Right hindlimb (tissue), 1 donor: ENCODE data around the gene AFAP1L1.

Source experiments
- DNase-seq: peaks from one replicate; pipeline ENCODE4 v3.0.0-alpha.2; 2018

The AFAP1L1 gene

DNA sequence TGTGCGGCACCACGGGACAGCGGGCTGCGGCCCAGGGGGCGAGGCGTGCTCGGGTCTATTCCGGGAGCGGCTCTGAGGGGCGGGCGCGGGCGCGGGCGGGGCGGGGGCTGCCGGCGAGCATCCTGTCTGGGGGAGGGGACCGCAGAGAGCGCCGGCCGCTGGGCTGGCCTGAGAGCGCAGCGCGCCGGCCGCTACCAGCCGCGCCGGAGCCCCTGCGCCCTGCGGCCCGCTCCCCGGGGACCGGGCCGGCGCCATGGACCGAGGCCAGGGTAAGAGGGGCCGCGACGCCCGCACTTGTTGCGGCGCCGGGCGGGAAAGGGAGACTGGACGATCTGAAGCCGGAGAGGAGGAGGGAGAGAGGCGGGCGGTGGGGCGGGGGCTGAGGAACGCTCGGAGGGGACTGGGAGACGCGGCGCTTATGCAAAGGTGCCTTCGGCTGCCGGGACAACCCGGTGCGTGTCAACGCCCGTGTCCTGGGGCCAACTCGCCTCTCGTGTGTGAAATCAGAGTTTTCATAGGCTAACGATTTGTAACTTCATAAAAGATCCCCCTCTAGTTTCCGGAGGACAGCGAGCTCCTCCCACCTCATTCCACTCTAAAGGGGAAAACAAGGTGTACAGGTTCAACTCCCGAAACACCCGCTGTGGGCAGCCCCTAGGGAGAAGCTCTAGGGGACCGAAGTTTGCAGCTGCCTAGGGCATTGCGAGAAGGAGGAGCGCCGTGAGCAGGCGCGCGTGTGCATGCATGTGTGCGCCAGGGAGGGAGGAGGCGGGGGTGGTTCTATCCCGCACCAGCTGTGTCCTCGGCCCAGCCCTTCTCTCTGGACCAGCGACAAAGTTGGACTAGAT lies at the start of gene AFAP1L1:
TSS of gene AFAP1L1 (plus strand) at position 144 of the 848 bp plus-strand sequence. CDS start at position 254, 110 bp downstream.
- DNase-seq = peak; percentile 73

GRCh38 chr5:149223081-149223848 lies 48.4 kb upstream of the AFAP1L1 start:
- DNase-seq = no peak

DNA sequence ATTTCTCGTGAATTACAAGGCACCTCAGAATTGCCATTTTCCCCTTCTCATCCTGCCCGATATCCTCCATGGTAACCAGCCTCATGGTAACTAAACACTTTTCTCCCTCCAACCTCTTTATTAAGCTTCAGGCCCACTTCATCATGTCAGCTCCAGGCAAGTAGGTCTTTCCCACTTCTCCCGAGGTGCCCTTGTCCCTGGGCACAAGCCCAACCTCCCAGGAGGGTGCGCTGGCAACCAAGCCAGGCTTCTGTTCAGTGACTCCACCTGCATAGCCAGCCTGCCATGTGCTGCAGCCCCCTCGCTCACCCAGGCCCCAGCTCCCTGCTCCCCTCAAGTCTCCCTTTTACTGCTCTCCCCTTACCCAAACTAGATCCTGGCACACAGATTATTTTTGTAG lies 47.4 kb upstream of the AFAP1L1 start:
- no peak for DNase-seq

DNA sequence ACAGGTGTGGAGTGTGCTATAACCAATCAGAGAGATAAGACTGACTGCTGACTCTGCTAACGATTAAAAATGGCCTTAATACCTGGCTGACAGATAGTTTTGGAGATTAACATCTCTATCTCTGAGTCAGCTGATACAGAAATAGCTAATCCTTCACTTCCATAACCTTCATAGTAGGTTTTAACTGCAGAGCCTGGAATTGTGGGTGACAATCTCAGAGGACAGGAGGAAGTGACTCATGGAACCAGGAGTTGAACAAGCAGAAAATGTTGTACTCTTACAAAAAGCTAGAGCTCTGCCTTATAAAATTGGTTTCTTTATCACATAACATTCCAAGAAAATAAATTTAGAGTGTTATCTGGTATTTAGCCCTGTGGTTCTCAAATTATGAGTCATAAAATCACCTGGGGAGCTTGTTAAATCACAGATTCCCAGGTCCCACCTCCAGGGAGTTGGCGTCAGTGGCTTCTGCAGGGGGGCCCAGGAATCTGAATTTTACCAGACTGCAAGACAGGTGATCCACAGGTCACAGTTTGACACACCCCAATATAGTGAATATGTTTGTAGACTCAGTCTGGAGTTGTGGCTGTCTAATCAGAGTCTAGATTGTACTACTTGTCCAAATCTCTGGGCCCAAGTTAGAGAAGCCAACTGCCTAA lies 44.4 kb upstream of the AFAP1L1 start:
- no peak for DNase-seq

GRCh38 chr5:149228618-149229297 lies 42.9 kb upstream of the AFAP1L1 start:
- DNase-seq = peak; percentile 50

- DNase-seq = peak; percentile 54
Observed at GRCh38 chr5:149229298-149229937, 42.2 kb upstream of the AFAP1L1 start.

DNA sequence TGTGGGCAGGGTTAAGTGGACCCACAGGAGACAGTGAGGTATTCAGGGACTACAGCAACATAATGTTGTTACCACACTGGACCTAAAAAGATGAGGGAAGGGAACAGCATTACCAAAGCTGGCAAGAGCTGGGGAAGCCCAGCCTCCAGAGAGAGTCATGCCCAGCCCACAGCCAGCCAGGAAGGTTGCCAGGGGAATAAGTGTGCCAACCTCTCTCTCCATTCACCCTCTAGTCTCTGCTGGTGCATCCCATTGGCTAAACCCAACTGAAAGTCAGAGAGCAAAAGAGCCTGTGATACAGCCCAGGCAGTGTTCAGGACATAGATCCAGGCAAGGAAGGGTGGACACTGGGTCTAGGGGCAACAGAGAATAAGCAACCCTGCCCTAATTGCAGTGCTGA lies 35.8 kb upstream of the AFAP1L1 start:
- no peak for DNase-seq

DNA sequence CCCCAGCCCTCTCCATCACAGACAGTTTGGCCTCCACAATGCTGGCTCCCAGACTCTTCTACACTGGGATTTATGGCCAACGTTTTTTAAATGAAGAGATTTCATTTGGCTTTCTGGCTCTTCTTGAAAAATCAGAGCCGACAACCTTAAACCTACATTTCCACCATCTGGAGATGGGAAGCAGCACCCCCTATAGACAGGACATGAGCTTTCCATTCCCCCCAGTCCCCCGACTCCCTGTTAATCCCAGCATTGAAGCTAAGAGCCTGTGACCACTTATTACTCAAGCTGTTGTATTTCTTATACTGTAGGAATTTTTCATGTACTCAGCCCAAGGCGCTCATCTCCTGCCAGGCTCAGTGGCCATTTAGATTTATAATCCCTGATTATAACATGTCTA lies 34.0 kb upstream of the AFAP1L1 start:
- DNase-seq = no peak

GRCh38 chr5:149238540-149238939 lies 33.1 kb upstream of the AFAP1L1 start:
- DNase-seq = no peak

- no peak for DNase-seq
Observed at GRCh38 chr5:149239917-149240316, 31.7 kb upstream of the AFAP1L1 start.

DNA sequence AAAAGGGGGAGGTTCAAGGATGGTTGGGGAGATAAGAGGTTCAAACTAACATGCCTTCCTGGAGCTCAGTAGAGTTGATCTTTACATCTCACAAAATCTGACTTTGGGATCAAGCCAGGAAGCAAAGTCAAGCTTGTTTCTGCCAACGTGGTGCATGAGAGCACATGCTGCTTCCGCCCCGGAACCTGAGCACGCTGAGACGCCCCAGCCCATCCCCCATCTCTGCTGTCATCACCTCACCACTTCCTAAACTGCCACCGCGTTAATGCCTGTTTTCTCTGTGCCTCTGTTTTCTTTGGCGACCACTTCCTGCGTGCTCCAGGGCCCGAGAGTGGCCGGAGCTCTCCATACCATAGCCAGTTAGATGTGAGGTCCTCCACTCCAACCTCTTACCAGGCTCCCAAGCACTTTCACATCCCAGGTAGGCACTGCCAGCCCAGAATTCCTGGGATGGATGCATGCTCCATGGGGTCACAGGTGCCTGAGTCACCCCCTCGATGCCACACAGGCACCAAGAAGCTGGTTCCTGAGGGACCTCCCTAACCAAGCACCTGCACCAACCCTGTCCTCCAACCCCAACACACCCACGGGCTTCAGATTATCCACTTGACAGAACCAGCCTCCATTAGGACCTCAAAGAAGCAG lies 31.2 kb upstream of the AFAP1L1 start:
- DNase-seq = no peak

DNA sequence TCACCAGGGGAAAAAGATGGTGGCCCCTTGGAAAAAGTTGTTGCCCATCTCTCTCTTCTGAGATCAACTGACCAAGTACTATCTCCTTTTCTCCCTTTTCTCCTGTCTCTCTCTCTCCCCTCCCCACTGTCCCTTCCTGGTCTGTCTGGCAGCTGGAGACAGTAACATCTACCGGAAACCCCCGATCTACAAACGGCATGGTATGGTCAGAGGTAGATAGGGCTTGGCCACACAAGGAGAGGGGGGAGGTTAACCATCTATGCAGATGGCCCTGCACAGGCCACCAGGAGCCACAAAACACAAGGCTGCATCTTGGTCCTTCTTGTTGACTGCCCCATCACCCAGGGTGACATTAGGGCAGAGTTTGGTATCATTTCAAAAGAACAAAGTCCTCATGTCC lies 29.3 kb upstream of the AFAP1L1 start:
- no peak for DNase-seq

- DNase-seq = no peak
Observed at GRCh38 chr5:149246906-149247305, 24.8 kb upstream of the AFAP1L1 start.

DNA sequence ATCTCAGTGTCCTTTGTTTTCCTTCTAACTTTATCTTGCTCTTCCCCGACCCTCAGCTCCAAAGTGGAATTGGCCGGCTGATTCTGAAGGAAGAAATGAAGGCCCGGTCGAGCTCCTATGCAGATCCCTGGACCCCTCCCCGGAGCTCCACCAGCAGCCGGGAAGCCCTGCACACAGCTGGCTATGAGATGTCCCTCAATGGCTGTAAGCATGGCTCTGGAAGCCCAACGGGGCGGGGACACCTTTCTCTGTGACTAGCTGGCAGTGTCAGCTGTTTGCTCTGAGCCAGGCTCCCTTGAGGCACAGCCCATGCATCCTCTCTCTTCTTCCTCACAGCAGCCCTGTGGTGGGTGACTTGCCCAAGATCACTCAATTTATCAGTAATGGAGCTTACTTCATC lies 23.9 kb upstream of the AFAP1L1 start:
- no peak for DNase-seq

DNA sequence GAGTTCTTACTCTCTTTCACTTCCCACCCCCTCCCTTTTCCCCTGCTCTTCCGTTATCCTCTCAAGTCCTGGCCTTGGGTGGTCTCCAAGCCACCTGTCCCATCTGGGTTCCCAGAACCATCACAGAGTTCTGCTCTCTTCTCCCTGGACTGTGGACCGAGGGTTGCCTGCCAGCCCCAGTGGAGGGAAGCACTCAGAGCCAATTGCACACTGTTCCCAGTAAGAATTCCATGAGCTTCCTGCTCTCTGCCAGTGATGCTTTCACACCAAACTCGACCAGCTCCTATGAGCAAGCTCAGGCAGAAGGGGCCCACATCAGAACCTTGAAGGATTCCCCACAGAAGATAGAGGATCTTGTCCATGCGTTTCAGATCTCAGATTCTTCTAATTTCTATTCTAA lies 20.1 kb upstream of the AFAP1L1 start:
- DNase-seq = no peak

DNA sequence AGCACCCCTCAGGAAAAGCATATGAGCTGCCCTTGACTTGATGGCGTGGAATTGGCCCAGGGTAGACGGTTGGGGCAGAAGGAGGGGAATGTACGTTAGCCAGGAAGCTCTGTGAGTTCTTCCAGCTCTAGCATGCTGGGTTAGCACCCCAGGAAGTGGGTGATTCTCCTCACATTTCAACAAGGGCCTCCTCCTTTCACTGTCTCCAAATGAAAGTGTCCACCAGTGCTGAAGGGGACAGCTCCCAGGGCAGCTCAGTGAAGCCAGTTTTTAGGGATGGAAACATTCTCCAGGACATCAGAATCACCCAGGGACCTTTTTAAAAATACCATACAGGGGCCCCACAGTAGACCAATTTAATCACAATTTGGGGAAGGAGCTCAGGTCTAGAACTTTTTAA lies 17.2 kb upstream of the AFAP1L1 start:
- DNase-seq = peak; percentile 53

DNA sequence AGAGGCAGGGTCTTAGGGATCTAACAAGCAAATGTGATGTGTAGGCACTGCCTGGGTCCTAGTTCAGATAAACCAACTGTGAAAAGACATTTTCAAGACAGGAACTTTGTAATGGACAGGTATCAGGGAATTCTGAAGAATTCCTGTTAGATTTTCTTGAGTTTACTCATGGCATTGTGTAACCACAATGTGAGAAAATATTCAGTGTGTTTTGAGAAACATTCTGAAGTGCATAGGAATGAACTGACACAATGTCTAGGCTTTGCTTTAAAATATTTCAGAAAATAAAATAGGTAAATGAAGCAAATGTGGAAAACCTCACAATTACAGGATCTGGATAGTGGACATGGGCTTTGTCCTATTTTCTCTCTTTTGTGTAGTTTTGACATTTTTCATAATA lies 15.2 kb upstream of the AFAP1L1 start:
- no peak for DNase-seq

GRCh38 chr5:149257131-149257530 lies 14.5 kb upstream of the AFAP1L1 start:
- DNase-seq = no peak

GRCh38 chr5:149257889-149258705 lies 13.6 kb upstream of the AFAP1L1 start:
- no peak for DNase-seq

GRCh38 chr5:149260761-149261160 lies 10.9 kb upstream of the AFAP1L1 start:
- no peak for DNase-seq

DNA sequence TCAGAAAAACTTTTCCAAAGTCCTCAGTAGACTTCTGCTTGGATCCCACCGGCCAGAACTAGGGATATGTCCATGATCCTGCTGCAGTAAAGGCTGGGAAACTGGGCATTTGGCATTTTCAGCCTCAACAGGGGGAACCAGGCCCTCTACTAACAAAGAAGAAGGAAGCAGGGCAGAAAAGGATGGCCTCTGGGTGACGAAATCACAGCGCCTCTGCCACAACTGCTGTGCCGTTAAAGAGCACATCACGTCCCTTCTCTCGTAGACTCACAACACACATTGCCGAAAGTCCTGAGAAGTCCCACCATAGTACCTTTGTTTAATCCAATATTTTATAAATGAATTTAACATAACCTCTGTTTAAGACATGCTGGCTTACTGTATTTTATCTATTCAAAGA lies 10.4 kb upstream of the AFAP1L1 start:
- no peak for DNase-seq
